ENCODE results near the gene TNFSF10. TPM values are rescaled to one million over a fixed set of nuclear protein-coding genes. Genes with fewer than 3 reads are reported as not detected.

TNFSF10 gene
- total RNA-seq, 1 experiment from 2014 or later = 0.22 TPM

DNA sequence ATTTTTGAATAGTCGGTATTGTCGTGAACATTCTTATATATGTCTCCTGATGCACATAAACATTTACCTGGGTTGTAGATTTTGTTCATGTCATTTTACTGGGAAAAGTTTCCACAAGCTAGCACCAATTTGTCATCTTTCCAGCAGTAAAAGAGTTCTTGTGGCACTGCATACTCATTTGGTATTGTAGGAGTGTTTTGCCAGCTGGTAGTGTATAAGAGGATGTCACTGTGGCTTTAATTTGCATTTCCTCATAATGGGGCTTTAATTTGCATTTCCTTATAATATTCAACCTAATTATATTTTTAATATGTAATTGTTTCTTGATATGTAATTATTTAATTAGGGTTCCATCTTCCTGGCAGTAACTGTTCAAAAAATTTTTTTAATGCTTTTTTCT lies 21.2 kb upstream of the TNFSF10 start:
- ChIA-PET CTCF (no interaction called here), POLR2A (no interaction called here)
- Mint-ChIP-seq H3K27ac (no peak overlapping the region), H3K9me3 (no peaks in the 10 kb centered on the region), H3K4me3 (no peak overlapping the region), H3K36me3 (no peaks in the 10 kb centered on the region), H3K4me1 (peaks cover 7% of the 10 kb centered on the region), H3K27me3 (ENCODE audit: low read depth) (no peaks in the 10 kb centered on the region)
- TF ChIP-seq SOX15 (CRISPR knock-in tag; IDR thresholded peaks at IDR 0.05) (no peak), ZNF671 (CRISPR knock-in tag; IDR thresholded peaks at IDR 0.05) (no peak), ZBTB43 (CRISPR knock-in tag; IDR thresholded peaks at IDR 0.05) (no peak), ZNF317 (CRISPR knock-in tag; IDR thresholded peaks at IDR 0.05; ENCODE audit: borderline replicate concordance, low read depth) (no peak), ATF6 (CRISPR knock-in tag; IDR thresholded peaks at IDR 0.05) (no peak), RORB (CRISPR knock-in tag; IDR thresholded peaks at IDR 0.05) (no peak), IRF1 (CRISPR knock-in tag; IDR thresholded peaks at IDR 0.05) (no peak), ETV6 (CRISPR knock-in tag; IDR thresholded peaks at IDR 0.05) (no peak), ERG (CRISPR knock-in tag; IDR thresholded peaks at IDR 0.05) (no peak), ZNF423 (CRISPR knock-in tag; IDR thresholded peaks at IDR 0.05) (no peak), MXD4 (CRISPR knock-in tag; IDR thresholded peaks at IDR 0.05; ENCODE audit: borderline replicate concordance) (no peak), GTF2I (CRISPR knock-in tag; conservative IDR thresholded peaks at IDR 0.05) (no peak)
- TF ChIP-seq, protein P1, sequence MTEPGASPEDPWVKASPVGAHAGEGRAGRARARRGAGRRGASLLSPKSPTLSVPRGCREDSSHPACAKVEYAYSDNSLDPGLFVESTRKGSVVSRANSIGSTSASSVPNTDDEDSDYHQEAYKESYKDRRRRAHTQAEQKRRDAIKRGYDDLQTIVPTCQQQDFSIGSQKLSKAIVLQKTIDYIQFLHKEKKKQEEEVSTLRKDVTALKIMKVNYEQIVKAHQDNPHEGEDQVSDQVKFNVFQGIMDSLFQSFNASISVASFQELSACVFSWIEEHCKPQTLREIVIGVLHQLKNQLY (CRISPR knock-in tag; IDR thresholded peaks at IDR 0.05) = no peak
- TF ChIP-seq, protein P2, sequence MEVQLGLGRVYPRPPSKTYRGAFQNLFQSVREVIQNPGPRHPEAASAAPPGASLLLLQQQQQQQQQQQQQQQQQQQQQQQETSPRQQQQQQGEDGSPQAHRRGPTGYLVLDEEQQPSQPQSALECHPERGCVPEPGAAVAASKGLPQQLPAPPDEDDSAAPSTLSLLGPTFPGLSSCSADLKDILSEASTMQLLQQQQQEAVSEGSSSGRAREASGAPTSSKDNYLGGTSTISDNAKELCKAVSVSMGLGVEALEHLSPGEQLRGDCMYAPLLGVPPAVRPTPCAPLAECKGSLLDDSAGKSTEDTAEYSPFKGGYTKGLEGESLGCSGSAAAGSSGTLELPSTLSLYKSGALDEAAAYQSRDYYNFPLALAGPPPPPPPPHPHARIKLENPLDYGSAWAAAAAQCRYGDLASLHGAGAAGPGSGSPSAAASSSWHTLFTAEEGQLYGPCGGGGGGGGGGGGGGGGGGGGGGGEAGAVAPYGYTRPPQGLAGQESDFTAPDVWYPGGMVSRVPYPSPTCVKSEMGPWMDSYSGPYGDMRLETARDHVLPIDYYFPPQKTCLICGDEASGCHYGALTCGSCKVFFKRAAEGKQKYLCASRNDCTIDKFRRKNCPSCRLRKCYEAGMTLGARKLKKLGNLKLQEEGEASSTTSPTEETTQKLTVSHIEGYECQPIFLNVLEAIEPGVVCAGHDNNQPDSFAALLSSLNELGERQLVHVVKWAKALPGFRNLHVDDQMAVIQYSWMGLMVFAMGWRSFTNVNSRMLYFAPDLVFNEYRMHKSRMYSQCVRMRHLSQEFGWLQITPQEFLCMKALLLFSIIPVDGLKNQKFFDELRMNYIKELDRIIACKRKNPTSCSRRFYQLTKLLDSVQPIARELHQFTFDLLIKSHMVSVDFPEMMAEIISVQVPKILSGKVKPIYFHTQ (CRISPR knock-in tag; IDR thresholded peaks at IDR 0.05) = no peak
- TF ChIP-seq, protein P3, sequence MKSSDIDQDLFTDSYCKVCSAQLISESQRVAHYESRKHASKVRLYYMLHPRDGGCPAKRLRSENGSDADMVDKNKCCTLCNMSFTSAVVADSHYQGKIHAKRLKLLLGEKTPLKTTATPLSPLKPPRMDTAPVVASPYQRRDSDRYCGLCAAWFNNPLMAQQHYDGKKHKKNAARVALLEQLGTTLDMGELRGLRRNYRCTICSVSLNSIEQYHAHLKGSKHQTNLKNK (CRISPR knock-in tag; IDR thresholded peaks at IDR 0.05) = no peak
- TF ChIP-seq, protein P4, sequence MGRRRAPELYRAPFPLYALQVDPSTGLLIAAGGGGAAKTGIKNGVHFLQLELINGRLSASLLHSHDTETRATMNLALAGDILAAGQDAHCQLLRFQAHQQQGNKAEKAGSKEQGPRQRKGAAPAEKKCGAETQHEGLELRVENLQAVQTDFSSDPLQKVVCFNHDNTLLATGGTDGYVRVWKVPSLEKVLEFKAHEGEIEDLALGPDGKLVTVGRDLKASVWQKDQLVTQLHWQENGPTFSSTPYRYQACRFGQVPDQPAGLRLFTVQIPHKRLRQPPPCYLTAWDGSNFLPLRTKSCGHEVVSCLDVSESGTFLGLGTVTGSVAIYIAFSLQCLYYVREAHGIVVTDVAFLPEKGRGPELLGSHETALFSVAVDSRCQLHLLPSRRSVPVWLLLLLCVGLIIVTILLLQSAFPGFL (CRISPR knock-in tag; IDR thresholded peaks at IDR 0.05; ENCODE audit: borderline replicate concordance) = no peak
- TF ChIP-seq, protein P5, sequence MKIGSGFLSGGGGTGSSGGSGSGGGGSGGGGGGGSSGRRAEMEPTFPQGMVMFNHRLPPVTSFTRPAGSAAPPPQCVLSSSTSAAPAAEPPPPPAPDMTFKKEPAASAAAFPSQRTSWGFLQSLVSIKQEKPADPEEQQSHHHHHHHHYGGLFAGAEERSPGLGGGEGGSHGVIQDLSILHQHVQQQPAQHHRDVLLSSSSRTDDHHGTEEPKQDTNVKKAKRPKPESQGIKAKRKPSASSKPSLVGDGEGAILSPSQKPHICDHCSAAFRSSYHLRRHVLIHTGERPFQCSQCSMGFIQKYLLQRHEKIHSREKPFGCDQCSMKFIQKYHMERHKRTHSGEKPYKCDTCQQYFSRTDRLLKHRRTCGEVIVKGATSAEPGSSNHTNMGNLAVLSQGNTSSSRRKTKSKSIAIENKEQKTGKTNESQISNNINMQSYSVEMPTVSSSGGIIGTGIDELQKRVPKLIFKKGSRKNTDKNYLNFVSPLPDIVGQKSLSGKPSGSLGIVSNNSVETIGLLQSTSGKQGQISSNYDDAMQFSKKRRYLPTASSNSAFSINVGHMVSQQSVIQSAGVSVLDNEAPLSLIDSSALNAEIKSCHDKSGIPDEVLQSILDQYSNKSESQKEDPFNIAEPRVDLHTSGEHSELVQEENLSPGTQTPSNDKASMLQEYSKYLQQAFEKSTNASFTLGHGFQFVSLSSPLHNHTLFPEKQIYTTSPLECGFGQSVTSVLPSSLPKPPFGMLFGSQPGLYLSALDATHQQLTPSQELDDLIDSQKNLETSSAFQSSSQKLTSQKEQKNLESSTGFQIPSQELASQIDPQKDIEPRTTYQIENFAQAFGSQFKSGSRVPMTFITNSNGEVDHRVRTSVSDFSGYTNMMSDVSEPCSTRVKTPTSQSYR (CRISPR knock-in tag; IDR thresholded peaks at IDR 0.05) = no peak
- DNase-seq (ENCODE audit: low spot score) (no peak), ATAC-seq (no peak)

Data from WTC11 (cell line).